GM21619 (cell line): ENCODE measurements around the gene GLIS2.
A peak's percentile ranks its signal among the peaks of the same experiment; 100 is the strongest.

Source experiments
- ATAC-seq: cut with Tn5 transposase; IDR thresholded peaks from one replicate; pipeline ENCODE4 v1.9.1; 2021; ENCODE audit not compliant: unreplicated experiment

GLIS2 gene

DNA sequence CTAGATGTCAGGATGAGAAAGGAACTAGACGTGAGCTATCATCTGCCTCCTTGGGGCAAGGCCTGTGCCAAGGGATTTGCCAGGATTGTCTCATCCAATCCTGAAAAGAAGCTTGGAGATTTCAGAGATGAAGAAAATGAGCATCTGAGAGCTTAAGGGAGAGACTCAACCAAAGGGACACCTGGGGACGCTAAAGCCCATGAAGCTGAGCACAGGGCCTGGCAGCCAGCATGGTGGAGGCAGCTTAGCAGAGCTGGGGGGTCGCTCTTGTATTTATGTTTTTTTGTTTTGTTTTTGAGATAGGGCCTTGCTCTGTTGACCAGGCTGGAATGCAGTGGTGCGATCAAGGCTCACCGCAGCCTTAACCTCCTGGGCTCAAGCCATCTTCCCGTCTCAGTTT, 18.4 kb upstream of the GLIS2 start:
- no peak for ATAC-seq

DNA sequence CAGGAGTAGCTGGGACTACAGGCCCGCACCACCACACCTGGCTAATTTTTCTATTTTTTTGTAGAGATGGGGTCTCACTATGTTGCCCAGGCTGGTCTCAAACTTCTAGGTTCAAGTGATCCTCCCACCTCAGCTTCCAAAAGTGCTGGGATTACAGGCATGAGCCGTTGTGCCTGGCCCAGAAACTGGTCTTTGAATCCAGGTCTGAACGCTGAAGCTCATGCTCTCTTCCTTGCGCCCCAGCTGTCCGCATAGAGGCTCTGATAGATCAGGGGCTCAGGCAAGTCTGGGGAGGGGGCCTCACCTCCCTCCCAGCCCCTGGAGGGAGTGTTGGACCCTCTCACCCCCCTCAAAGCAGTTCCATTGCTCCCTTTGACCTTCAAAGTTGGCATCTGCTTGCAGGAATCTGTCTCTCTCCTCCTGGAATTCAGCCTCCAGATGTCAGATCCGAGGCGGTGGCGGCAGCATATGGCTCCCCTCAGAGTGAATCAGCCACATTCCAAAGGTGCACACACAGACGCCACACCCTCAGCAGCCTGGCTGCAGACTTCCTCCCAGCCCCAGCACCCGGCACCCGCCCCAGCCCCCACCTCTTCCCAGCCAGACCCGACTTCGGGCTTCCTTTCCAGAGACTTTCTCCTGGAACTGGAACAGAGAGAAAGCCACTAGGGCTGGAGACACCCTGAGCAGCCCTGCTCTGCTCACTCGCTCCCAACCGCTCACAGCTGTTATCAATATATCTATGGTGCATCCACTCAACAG, 16.9 kb upstream of the GLIS2 start:
- ATAC-seq: no peak

DNA sequence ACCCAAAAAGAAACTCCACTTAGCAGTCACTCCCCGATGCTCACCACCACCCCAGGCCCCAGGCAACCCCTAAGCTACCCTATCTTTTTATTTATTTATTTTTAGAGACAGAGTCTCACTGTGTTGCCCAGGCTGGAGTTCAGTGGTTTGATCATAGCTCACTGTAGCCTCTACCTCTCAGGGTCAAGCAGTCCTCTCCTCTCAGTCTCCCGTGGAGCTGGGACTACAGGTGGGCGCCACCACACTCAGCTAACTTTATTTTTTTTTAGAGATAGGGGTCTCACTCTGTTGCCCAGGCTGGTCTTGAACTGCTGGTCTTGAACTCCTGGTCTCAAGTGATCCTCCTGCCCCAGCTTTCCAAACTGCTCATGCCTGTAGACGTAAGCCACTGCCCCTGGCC, 14.7 kb upstream of the GLIS2 start:
- no peak for ATAC-seq

DNA sequence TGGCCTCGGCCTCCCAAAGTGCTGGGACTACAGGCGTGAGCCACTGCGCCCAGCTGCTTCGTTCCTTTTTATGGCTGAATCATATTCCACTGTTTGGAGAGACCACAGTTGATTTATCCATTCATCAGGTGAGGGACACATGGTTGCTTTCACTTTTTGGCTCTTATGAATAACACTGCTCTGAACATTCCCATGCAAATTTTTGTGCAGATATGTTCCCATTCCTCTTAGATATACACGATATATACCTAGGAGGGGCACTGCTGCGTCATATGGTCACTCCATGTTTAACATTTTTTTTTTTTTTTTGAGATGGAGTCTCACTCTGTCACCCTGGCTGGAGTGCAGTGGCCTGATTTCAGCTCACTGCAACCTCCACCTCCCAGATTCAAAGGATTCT, 13.9 kb upstream of the GLIS2 start:
- ATAC-seq: no peak

DNA sequence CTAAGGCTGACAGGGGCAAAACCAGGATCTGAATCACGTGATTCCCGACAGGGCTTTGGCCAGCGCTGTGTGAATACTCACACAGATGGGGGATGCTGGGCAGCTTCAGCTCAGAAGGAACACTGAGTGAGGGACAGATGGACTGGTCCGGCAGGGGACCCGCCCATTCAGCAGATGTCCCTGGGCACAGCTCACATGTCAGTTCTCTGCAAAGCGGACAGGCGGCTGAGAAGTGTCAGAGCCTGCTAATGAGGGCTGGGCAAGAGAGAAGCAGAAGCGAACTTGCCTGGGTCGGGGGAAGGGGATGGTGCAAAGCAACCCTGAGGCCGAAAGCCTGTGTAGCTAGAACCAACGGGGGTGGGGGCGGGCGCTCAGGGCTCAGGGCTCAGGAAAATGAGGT, 11.9 kb upstream of the GLIS2 start:
- ATAC-seq: no peak

DNA sequence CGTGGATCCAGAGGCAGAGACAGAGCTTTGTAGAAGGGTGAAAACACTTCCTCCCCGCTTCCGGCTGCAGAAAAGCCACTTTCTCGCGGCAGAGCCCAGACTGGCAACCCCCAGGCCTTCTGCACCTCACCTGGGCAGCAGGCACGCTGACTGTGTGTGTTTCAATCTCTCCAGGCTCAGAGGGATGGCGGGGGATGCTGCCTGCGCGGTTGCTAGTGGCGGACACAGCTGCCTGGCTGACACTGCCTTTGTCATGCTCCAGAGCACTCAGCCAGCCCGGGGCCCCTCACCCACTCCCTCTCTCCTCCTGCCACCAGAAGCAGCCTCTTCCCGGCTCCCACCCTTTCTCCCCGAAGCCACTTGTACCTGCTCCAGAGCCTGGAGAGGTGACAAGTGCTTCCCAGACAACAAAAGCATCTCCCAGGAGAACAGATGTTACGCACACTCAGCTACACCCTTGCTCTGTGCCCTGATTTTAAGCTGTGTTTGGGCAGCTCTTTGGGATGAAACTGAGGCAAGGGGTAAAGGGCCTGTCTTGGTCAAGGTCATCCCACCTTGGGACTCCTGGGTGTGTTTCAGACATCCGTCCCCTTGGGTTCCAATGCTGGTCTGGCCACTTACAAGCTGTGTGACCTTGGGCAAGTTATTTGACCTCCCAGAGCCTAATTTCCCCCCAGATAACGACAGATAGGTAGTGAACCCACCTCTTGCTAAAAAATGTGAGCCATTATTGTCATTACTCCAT, 9.2 kb upstream of the GLIS2 start:
- no peak for ATAC-seq

DNA sequence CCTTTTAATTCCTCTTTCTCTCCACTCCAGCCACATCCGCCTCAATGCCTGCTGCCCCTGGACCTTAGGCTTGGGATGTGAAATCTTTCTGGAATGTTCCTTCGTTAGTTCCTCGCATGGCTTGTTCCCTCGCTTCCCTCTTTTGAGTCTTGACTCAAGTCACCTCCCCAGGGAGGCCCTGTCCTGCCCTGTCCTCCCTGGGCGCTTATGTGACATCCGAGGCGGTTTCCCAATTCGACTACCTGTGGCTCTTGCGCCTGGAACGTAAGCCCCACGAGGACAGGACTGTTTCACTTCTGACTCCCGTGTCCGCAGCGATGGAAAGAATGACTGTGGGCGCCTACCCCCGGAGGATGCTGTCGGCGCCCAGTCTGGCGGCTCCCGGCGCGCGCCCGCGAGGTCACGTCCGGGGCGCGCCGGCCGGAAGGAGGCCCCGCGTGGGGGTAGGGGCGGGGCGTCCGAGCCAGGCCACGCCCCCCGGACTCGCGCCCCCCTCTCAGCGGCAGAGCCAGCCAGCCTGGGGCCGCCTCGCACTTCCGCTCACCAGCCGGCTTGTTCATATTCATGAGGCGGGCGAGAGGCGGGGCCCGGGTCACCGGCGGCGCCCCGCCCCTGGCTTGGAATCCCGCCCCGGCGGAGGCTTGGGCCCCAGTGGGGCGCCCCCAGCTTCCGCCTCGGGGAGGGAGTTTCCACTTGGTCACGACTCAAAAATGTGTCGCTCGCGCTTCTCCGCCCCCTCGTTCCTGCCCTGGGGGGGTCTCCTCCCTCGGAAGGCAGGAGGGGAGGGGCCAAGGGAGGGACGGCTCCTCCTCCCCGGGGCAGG, 8.4 kb upstream of the GLIS2 start:
- ATAC-seq: peak; percentile 81

DNA sequence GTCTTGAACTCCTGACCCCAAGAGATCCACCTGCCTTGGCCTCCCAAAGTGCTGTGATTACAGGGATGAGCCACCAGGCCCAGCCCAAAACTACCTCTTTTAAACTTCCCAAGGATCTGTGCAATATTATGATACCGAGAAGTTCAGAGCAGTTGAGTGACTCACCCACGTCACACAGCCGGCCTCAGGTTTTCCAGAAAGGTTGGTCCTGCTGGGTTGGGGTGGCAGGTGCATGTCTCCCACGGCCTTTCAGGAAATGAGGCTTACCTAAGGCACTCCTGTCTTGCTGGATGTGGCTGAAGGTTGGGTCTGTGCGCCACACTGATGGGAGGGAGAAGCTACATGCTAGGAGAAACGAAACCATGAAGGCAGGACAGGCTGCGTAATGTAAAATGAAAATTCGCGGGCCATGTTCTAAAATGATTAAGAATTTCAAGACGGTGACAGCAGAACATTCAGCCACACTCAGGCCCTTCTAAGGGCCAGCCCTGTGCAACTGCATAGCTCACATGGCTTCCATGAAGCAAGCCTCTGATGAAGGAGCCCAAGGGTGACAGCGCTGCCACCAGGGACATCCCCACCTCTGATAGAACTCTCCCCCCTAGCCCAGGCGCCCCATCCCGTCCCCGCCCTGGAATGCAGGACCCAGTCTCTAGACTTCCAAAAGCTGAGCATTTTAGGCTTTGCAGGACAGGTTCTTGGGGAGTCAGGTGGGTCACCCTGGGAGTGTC, 6.6 kb upstream of the GLIS2 start:
- no peak for ATAC-seq

DNA sequence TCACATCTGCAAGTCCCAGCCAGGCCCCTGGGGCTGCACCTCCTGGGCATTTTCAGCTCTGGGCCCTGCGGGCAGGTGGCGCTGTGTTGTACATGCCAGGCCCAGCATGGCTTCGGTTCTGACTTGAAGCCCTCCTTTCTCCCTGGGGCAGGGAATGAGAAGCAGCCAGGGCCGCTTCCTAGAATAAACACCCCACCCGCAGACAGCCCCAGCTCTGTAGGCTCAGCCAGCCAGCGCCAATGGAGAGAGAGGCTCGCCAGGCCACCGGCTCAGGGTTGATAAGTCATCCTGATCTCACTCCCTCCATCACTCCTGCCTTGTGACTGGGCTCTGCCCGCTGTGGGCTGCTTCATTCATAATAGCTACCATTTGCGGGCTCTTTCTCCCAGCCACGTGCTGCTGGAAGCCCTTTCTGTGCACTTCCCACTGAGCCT, 6.0 kb upstream of the GLIS2 start:
- ATAC-seq: no peak

DNA sequence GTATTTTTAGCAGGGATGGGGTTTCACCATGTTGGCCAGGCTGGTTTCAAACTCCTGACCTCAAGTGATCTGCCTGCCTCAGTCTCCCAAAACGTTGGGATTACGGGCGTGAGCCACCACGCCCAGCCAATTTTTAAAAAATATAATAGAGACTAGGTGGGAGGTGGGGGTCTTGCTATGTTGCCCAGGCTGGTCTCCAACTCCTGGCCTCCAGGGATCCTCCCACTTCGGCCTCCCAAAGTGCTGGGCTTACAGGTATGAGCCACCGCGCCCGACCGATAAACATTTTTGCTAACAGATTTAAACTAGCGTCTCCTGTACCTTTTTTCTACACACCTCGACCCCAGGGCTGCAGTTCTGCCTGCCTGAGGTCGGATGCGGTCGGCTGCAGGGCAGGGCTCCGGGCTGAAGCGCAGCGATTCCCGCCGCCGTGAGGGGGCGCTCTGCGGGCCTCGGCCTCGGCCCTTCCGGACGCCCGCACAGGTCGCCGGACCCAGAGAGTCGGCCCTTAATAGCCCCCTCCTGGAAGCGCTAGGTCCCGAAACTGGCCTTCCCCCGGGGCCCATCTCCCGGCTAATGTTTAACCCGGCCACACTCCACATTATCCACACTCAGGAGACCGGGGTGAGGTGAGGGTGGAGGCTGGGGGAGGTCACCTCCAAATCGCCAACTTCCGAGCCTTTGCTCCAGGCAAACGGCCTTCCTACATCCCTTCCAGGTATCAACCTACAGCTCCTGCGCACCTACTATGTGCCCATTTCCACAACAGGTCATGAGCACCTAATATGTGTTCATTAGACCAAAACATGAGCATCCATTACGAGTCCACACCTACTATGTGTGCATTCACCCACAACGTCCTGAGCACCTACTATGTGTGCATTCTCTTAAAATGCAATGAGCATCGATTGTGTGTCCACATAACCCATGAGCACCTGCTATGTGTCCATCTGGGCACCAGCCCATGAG, 2.0 kb upstream of the GLIS2 start:
- ATAC-seq: peak; percentile 33

DNA sequence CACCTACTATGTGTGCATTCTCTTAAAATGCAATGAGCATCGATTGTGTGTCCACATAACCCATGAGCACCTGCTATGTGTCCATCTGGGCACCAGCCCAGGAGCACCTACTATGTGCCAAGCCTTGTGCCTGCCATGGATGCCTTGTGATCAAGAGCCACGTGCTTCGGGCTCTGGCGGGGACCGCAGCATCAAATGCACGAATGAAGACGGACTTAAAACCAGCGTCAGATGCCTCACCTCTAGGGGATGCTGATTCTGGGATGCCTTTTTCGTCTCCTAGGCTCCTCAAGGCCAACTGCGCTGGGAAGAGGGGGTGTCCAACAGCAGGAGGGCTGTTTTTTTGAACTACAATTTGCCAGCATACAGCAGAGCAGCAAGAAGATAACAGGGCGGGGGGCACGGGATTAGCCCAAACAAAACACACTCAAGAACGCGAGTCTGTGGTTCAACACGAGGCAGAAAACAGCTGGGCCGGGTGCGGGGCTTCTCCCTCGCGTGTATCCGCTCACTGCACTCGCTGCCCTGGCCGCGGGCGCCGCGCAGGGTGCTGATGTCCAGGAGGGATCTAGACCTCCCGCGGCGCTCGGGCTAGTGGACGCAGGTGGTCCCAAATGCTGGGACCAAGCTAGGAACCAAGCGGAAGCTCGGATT, 1.2 kb upstream of the GLIS2 start:
- ATAC-seq: no peak

DNA sequence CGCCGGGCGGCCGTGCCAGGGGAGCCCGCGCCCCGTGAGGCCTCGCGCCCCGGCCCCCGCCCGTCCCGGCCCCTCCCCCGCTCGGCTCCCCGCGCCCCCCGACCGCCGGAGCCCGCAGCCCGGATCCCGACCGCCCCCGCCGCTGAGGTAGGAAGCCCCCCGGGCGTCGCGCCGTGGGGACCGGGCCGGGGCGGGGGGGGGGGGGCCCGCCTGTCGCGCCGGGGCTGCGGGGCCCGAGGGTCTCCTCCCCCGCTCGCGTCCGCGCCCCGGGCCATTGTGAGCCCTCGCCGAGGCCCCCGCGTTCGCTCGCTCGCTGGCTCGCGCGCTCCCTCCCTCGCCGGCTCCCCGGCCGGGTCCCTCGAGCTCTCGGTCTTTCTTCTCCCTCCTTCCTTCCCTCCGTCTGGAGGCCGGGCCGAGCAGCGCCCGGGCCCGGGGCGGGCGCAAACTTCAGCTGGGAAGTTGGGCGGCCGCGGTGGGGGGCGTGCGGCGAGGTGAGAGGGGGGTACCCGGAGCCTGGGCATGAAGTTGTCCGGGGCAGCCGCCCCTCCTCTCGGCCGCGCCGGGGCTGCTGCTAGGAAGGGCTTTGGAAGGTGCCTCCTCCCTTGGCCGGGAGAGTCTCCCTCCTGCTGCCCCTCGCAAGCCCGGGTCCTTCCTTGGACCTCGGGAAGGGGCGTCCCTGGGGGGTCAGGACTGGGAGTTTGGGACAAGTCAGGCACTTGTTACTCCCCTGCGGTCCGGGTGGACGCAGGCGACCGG, 419 bp downstream of the GLIS2 start:
- no peak for ATAC-seq

DNA sequence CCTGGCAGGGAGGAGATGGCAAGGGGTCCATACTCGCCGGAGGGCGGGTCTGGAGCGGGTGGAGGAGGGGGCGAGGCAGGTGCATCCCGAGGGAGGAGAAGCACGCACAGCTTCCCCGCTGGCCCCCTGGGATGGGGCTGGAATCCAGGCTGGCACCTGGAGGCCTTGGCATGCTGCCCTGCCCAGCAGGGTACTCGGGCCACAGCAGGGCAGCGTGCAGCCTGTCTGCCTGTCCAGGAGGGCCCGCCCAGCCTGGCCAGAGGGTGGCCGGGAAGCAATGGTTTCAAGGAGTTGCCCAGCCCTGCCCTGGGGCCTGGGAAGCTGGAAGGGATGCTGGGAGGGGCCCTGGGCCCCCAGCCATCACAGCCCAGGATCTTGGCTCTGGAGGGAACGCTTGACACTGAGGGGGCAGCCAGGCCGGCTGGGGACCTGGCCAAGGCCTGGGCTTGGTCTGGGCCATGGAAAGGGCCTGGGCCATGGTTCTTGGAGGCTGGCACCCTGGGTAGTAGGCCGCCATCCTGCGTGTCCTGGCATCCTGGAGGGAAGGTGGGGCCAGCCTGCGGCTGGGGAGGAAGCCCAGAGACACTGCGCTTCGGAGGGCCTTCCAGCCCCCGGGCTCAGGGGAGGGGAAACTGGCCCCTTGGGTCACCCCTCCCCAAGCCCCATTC, 1.1 kb downstream of the GLIS2 start:
- no peak for ATAC-seq

DNA sequence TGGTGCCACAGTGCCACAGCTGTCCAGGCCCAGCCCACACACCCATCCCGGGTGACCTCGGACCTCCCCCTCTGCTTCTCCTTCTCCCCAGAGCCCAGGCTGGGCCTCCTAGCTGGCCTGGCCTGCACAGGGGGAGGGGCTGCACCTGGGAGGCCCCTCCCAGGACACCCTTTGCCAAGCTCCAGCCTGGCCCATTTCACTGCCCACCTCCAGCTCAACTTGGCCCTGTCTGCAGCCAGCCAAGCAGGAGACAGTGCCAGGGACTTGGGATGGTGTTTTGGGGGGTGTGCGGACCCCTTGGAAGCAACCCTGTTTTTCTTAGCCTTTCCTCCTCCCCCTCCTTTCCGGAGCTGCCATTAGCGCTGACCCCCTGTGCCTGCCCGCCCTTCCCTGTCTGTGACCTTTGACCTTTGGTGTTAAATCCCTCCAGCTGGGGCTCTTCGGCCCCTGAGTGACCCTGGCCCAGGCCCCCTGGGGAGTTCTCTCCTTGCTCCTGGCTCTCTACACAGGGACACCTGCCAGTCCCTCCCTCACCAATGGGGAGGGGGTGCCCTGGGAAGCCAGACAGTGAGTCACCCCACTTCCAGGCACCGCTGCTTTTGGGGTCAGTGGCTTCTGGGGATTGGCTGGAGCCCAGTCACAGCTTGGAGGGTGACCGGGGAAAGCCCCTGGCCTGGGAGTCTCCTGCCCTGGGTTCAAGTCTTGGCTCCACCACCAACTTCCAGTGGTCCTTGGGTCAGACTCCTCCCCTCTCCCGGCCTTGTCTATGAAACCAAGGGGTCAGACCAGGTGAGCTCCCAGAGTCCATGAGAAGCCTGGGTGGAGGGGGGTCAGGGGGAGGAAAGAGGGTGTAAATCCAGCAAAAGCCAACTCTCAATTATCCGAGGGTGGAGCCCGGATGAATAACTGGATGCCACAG, 1.9 kb downstream of the GLIS2 start:
- no peak for ATAC-seq

DNA sequence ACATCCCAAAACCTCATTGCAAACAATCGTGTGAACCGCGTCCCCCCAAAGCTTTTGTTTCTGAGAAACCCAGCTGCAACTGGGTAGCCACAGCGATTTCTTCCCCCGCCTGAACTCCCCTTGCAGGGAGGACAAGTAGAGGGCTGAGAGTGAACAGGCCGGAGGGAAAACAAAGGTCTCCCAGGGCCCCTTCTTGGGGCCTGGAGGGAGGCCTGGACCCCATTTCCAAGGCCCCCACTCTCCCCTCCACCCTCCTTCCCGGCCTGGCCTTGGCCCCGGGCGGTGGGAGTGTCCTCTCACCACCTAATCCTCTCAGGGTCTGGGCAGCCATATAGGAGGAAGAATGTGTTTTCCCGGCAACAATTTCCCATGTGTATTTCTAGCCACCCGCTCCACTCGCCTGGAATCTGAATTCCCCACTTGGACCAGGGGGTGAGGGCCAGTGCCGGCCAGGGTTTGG, 2.6 kb downstream of the GLIS2 start:
- ATAC-seq: no peak

DNA sequence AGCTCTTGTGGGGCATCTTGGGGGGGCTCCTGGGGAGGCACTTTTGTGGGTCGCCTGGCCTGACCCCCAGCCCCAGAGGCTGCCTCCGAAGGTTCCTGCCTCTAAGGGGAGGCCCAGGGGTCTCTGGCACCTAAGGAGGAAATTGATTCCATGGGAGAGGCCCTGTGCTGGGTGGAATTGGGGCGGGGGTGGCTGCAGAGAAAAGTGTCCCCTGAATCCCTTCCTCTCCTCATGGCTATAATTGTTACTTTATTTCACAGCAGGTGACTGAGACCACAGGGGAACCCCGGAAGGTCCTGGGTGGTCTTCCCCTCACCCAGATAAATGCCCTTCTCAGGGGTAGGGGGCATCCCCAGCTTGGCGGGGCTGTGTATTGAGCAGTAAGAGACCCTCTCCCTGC, 3.1 kb downstream of the GLIS2 start:
- no peak for ATAC-seq
